Colonic mucosa (tissue), 4 donors: ENCODE measurements around the gene CHST8. TPM values are rescaled to one million over a fixed set of nuclear protein-coding genes. Genes with fewer than 3 reads are reported as not detected.
"Not testable (repeated sequence)": the region's sequence is repeated elsewhere in the genome, so short reads cannot be mapped to it uniquely, and the experiment has no call there.

ENCODE experiments used
- DNase-seq: peaks from one replicate; pipeline ENCODE4 v3.0.0-alpha.2; 2020
- H3K27ac ChIP-seq: fragments of 200-600 bp; one replicate; pipeline ENCODE4 v1.8.0; 2021
- H3K27me3 ChIP-seq: fragments of 200-600 bp; one replicate; pipeline ENCODE4 v1.8.0; 2021
- H3K36me3 ChIP-seq: fragments of 200-600 bp; one replicate; pipeline ENCODE4 v1.8.0; 2021
- H3K4me1 ChIP-seq: fragments of 200-600 bp; one replicate; pipeline ENCODE4 v1.8.0; 2021; ENCODE audit warnings: mild to moderate bottlenecking
- H3K4me3 ChIP-seq: fragments of 200-600 bp; one replicate; pipeline ENCODE4 v1.8.0; 2021
- H3K9ac ChIP-seq, 2 donors: one replicate each; pipeline ENCODE4 v1.7.0; 2013; ENCODE audit warnings: control low read depth in 2 of 2, low read depth in 2 of 2, low read length in 2 of 2
- H3K9me3 ChIP-seq: fragments of 200-600 bp; one replicate; pipeline ENCODE4 v1.8.0; 2021
- CTCF ChIP-seq: fragments of 200-600 bp; IDR thresholded peaks from one replicate; pipeline ENCODE4 v1.8.0; 2022; ENCODE audit warnings: antibody characterized with exemption, mild to moderate bottlenecking
- intact Hi-C: fragments of 100-400 bp; cut with DNase I; formaldehyde crosslinking; loops from one replicate; pipeline ENCODE4 v1.14.1; 2022
- total RNA-seq, 2 donors: library from RNA; stranded (reverse); fragmentation: NEBNext Ultra II Directional in 1 of 2; extraction: Animal tissue kit (Norgen Biotek cat#: 25700) in 1 of 2; gene quantifications; one replicate each; pipeline ENCODE4 v1.2.1, GENCODE V29; 2021
- donor health status: healthy.
- donor health status: DM: no; HTN: no; CAD: no.
- donor health status: DM: no; HTN: no; CAD: no.

The CHST8 gene
- total RNA-seq, 2 donors from 2014 or later, result not detected

GRCh38 chr19:33690378-33691029 is 68.8 kb downstream of the CHST8 start:
- H3K36me3 ChIP-seq, result no peaks in the 10 kb centered on the region
- H3K4me3 ChIP-seq, result no peak overlapping the region
- TF ChIP-seq CTCF, result no peak
- H3K9ac ChIP-seq, result no peak overlapping the region
- no peaks in the 10 kb centered on the region for H3K27me3 ChIP-seq
- DNase-seq, result no peak
- no peaks in the 10 kb centered on the region for H3K4me1 ChIP-seq
- no peak overlapping the region for H3K27ac ChIP-seq
- intact Hi-C loops, result no loop called here
- no peaks in the 10 kb centered on the region for H3K9me3 ChIP-seq

- no peaks in the 10 kb centered on the region for H3K4me1 ChIP-seq
- H3K4me3 ChIP-seq, result no peak overlapping the region
- no peak for DNase-seq
- H3K9me3 ChIP-seq, result no peaks in the 10 kb centered on the region
- no peaks in the 10 kb centered on the region for H3K36me3 ChIP-seq
- no peak for TF ChIP-seq CTCF
- H3K27ac ChIP-seq, result no peak overlapping the region
- intact Hi-C loops, result no loop called here
- H3K9ac ChIP-seq, result no peak overlapping the region
- H3K27me3 ChIP-seq, result no peaks in the 10 kb centered on the region
Observed at GRCh38 chr19:33691030-33691427, 69.3 kb downstream of the CHST8 start.

GRCh38 chr19:33691736-33692135 is 70.0 kb downstream of the CHST8 start:
- no peak for TF ChIP-seq CTCF
- no peak overlapping the region for H3K9ac ChIP-seq
- H3K36me3 ChIP-seq, result no peaks in the 10 kb centered on the region
- H3K4me1 ChIP-seq, result no peaks in the 10 kb centered on the region
- intact Hi-C loops, result no loop called here
- no peaks in the 10 kb centered on the region for H3K27me3 ChIP-seq
- H3K9me3 ChIP-seq, result no peaks in the 10 kb centered on the region
- DNase-seq, result no peak
- H3K27ac ChIP-seq, result no peak overlapping the region
- no peak overlapping the region for H3K4me3 ChIP-seq

GRCh38 chr19:33693678-33694077 is 71.9 kb downstream of the CHST8 start:
- Histone ChIP-seq H3K4me1 (no peaks in the 10 kb centered on the region), H3K9ac (no peak overlapping the region), H3K4me3 (no peak overlapping the region), H3K27me3 (no peaks in the 10 kb centered on the region), H3K9me3 (no peaks in the 10 kb centered on the region), H3K27ac (no peak overlapping the region), H3K36me3 (no peaks in the 10 kb centered on the region)
- no peak for DNase-seq
- TF ChIP-seq CTCF, result no peak
- intact Hi-C loops, result no loop called here

GRCh38 chr19:33695547-33695946 is 73.8 kb downstream of the CHST8 start:
- H3K27me3 ChIP-seq, intact Hi-C loops, H3K4me1 ChIP-seq, H3K27ac ChIP-seq, H3K9ac ChIP-seq, H3K4me3 ChIP-seq, H3K9me3 ChIP-seq, DNase-seq, H3K36me3 ChIP-seq: not testable (repeated sequence)

- no peaks in the 10 kb centered on the region for H3K9me3 ChIP-seq
- no peak for DNase-seq
- no peak overlapping the region for H3K4me3 ChIP-seq
- no peaks in the 10 kb centered on the region for H3K27me3 ChIP-seq
- TF ChIP-seq CTCF, result no peak
- no peak overlapping the region for H3K9ac ChIP-seq
- intact Hi-C loops, result no loop called here
- no peaks in the 10 kb centered on the region for H3K36me3 ChIP-seq
- no peaks in the 10 kb centered on the region for H3K4me1 ChIP-seq
- H3K27ac ChIP-seq, result no peak overlapping the region
Observed at GRCh38 chr19:33697766-33698165, 76.0 kb downstream of the CHST8 start.
